Kidney (tissue), 14 donors: Measurements from ENCODE around the gene MTRR. TPM values are rescaled to one million over a fixed set of nuclear protein-coding genes. Genes with fewer than 3 reads are reported as not detected.

Experiments used
- DNase-seq, 5 donors: peaks; one replicate each; pipeline ENCODE4 v3.0.0-alpha.2; 2013 to 2020
- FAIRE-seq: peaks from 2 replicates; lab custom pipeline; 2012; peaks lifted over from hg19 to GRCh38; lab: Jason Lieb, UNC
- H3K27ac ChIP-seq, 2 donors: one replicate each; pipeline ENCODE4 v1.7.0; 2013; ENCODE audit warnings: low read depth in 2 of 2, low read length in 2 of 2, inconsistent platforms in 1 of 2
- H3K27me3 ChIP-seq: one replicate; pipeline ENCODE4 v1.7.1; 2013; ENCODE audit warnings: low read length, inconsistent platforms; ENCODE audit not compliant: control insufficient read depth, insufficient read depth
- H3K36me3 ChIP-seq, 3 donors: one replicate each; pipeline versions ENCODE4 v1.7.0 to v1.7.1; 2013; ENCODE audit warnings: low read length in 3 of 3, control low read depth in 1 of 3, inconsistent platforms in 1 of 3; ENCODE audit not compliant: insufficient read depth in 3 of 3, control insufficient read depth in 2 of 3
- H3K4me1 ChIP-seq, 3 donors: one replicate each; pipeline versions ENCODE4 v1.7.0 to v1.7.1; 2013; ENCODE audit warnings: low read length in 3 of 3, inconsistent platforms in 1 of 3, low read depth in 1 of 3; ENCODE audit not compliant: control insufficient read depth in 2 of 3, insufficient read depth in 2 of 3
- H3K4me3 ChIP-seq, 3 donors: one replicate each; pipeline versions ENCODE4 v1.7.0 to v1.8.1; 2013; ENCODE audit warnings: low read length in 3 of 3, control low read depth in 1 of 3, inconsistent platforms in 1 of 3
- H3K9ac ChIP-seq, 3 donors: one replicate each; pipeline versions ENCODE4 v1.7.0 to v1.7.1; 2013; ENCODE audit warnings: low read length in 3 of 3, control low read depth in 1 of 3, inconsistent platforms in 1 of 3
- H3K9me3 ChIP-seq, 3 donors: one replicate each; pipeline versions ENCODE4 v1.7.0 to v1.7.1; 2013; ENCODE audit warnings: low read length in 3 of 3, control low read depth in 1 of 3, inconsistent platforms in 1 of 3; ENCODE audit not compliant: control insufficient read depth in 2 of 3, insufficient read depth in 1 of 3
- intact Hi-C: fragments of 100-400 bp; cut with DNase I; formaldehyde crosslinking; loops from one replicate; pipeline ENCODE4 v1.11.1; 2022
- polyA plus RNA-seq: library from polyadenylated mRNA; stranded (reverse); fragments of 350-450 nt; fragmentation: Illumina TruSeq; extraction: RNeasy Lipid Tissue Mini Kit (QIAGEN cat#74804); gene quantifications from one replicate; pipeline ENCODE4 v1.2.3, GENCODE V29; 2014; ENCODE audit warnings: low read depth, low replicate concordance; ENCODE audit not compliant: insufficient read depth
- total RNA-seq: library from RNA; stranded (reverse); fragmentation: NEBNext Ultra II Directional; extraction: Animal tissue kit (Norgen Biotek cat#: 25700); gene quantifications from one replicate; pipeline ENCODE4 v1.2.1, GENCODE V29; 2021
- TF ChIP-seq, protein P1 (sequence below): IDR thresholded peaks from 3 replicates; pipeline ENCODE4 v1.5.1; 2012; ENCODE audit warnings: mild to moderate bottlenecking, moderate library complexity, borderline replicate concordance; ENCODE audit not compliant: insufficient read depth; ENCODE audit errors: extremely low read depth
- donor health status: control.
- donor health status: control.
- donor health status: control.
- donor health status: control.
- donor health status: control.
- donor health status: DM: yes; HTN: yes; CAD: no.
- donor health status: Normal renal cell carcinoma (clear cell type).

MTRR gene
- total and polyA plus RNA-seq, 2 donors from 2014 or later, result 19.6 to 75.8 TPM

DNA sequence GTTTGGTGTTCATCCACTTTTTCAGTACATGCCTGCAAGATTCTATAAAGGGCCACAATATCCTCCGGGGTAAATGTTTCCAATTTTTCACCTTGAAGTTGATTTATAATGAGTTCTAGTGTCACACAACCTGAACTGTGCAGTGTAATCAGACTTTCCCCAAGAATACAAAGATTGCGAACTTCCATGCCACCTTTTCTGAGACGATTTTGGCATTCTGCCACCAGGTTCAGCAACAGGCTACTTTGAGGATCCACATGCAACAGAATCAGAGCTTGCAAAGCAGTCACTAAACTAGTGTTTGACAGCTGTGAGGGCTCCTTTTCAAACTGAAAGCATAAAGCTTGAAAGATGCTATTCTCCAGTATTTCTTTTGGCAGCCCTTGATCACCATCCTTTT is 1.7 kb upstream of the MTRR start:
- DNase-seq (no peak), FAIRE-seq (no peak)
- H3K27me3 ChIP-seq, result no peaks in the 10 kb centered on the region
- H3K9me3 ChIP-seq, result no peaks in the 10 kb centered on the region
- intact Hi-C loops, result no loop called here
- peaks cover 0 to 15% (median 12%) of the 10 kb centered on the region in 3 donors for H3K4me1 ChIP-seq
- H3K4me3 ChIP-seq, result peak overlapping the region in 2 of 3 donors; percentile 20 to 78
- no peak overlapping the region for H3K9ac ChIP-seq
- H3K27ac ChIP-seq, result no peak overlapping the region
- TF ChIP-seq, protein P1, sequence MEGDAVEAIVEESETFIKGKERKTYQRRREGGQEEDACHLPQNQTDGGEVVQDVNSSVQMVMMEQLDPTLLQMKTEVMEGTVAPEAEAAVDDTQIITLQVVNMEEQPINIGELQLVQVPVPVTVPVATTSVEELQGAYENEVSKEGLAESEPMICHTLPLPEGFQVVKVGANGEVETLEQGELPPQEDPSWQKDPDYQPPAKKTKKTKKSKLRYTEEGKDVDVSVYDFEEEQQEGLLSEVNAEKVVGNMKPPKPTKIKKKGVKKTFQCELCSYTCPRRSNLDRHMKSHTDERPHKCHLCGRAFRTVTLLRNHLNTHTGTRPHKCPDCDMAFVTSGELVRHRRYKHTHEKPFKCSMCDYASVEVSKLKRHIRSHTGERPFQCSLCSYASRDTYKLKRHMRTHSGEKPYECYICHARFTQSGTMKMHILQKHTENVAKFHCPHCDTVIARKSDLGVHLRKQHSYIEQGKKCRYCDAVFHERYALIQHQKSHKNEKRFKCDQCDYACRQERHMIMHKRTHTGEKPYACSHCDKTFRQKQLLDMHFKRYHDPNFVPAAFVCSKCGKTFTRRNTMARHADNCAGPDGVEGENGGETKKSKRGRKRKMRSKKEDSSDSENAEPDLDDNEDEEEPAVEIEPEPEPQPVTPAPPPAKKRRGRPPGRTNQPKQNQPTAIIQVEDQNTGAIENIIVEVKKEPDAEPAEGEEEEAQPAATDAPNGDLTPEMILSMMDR, result no peak
- no peaks in the 10 kb centered on the region for H3K36me3 ChIP-seq

DNA sequence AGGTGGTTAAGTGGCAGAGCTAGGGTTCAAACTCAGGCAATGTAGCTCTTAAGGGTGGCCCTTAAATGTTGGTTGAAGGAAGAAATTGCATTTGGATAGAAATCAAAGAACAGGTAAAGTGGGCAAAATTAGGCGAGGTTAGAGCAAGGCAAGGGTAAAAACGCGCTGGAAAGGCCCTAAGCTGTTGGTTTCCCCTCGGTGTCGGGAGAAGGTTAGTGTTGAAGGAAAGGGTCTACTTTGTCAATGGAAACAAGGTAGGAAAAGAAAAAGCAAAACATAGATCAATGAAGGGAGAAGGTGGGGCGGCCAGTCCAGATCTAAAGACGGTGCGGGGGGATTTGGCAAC is 548 bp upstream of the MTRR start:
- peak overlapping the region; percentile 56 to 87 (median 80) for H3K9ac ChIP-seq
- H3K27ac ChIP-seq, result peak overlapping the region; percentile 30 to 47
- FAIRE-seq (no peak), DNase-seq (no peak)
- peaks cover 0 to 15% (median 12%) of the 10 kb centered on the region in 3 donors for H3K4me1 ChIP-seq
- H3K27me3 ChIP-seq, result no peaks in the 10 kb centered on the region
- H3K9me3 ChIP-seq, result no peaks in the 10 kb centered on the region
- peak overlapping the region; percentile 78 to 96 (median 94) for H3K4me3 ChIP-seq
- TF ChIP-seq, protein P1, result no peak
- no peaks in the 10 kb centered on the region for H3K36me3 ChIP-seq
- intact Hi-C loops, result no loop called here

DNA sequence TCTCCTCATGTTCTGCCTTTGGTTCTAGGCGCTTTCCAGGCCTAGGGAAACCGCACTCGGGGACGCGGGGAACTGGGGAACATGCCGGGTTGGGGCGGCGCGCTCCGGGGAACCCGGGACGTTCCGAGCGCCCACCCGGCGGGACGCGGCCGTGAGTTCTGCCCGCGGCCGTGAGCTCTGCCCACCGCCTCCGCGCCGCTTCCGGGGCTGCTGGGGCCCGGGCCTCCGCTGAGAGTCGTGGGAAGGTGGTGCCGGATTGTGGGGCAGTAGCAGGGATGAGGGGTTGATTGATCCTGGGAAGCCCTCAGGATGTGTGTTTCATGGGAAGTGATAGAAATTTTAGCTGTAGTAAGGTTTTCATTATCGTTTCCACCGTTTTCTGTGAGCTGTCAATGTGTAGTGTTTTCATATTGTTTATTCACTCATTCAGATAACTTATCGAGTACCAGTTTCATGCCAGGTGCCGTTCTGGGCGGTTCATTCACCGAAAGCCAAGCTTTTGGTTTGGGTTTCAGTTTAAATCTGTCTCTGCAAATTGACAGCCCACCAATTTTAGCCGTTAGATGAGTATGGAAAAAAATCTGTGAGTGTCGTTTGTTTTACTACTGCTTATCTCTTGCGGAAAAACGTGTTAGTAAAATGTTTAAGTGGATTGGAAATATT is 657 bp downstream of the MTRR start:
- Histone ChIP-seq H3K4me1 (peaks cover 0 to 15% (median 12%) of the 10 kb centered on the region in 3 donors), H3K9me3 (no peaks in the 10 kb centered on the region), H3K36me3 (peaks cover 0 to 2% (median 0%) of the 10 kb centered on the region in 3 donors), H3K9ac (peak overlapping the region; percentile 61 to 79 (median 67)), H3K27ac (peak overlapping the region; percentile 41 to 48), H3K4me3 (peak overlapping the region; percentile 78 to 96 (median 94)), H3K27me3 (no peaks in the 10 kb centered on the region)
- intact Hi-C loops, result no loop called here
- TF ChIP-seq, protein P1, result no peak
- peak in 1 of 5 donors; percentile 31 for DNase-seq
- FAIRE-seq, result no peak
